Fibroblast of the aortic adventitia (primary cell): ENCODE measurements around the gene EDC3. TPM values are rescaled to one million over a fixed set of nuclear protein-coding genes. Genes with fewer than 3 reads are reported as not detected.

ENCODE experiments used
- DNase-seq: peaks from one replicate; pipeline ENCODE4 v3.0.0-alpha.2; 2010; ENCODE audit warnings: low read depth
- H3K4me3 ChIP-seq: 2 replicates; pipeline ENCODE4 v1.5.1; 2011; ENCODE audit warnings: low read depth, mild to moderate bottlenecking, control low read depth, low read length, moderate library complexity
- CTCF ChIP-seq: IDR thresholded peaks from 2 replicates; pipeline ENCODE4 v1.5.1; 2011; ENCODE audit warnings: mild to moderate bottlenecking, low read length, control low read depth, inconsistent platforms; ENCODE audit not compliant: insufficient read depth
- total RNA-seq: library from RNA; depleted of rRNA; stranded (reverse); fragments of >200 nt; gene quantifications from 2 replicates; pipeline ENCODE4 v1.2.3, GENCODE V29; 2012; ENCODE audit warnings: low replicate concordance

EDC3 gene
- total RNA-seq, 1 donor, result 11.3 TPM

DNA sequence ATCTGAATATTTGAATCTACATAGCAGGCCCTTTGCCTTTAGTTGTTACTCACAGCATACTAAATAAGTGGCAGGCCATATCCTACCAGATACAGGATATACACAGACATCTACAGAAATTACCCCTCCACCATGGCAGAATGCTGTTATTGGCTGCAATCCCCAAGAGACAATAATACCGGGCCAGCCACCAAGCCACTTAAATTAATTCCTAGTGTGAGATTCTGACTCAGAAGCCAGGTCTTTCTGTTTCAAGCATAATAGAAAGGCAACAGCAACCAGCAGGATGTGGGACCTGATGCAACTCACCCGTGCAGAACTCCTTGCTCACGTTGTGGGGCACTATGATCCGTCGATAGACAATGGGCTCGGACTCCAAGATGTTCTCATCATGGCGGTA lies 40.4 kb downstream of the EDC3 start:
- no peak for TF ChIP-seq CTCF
- no peak for DNase-seq

DNA sequence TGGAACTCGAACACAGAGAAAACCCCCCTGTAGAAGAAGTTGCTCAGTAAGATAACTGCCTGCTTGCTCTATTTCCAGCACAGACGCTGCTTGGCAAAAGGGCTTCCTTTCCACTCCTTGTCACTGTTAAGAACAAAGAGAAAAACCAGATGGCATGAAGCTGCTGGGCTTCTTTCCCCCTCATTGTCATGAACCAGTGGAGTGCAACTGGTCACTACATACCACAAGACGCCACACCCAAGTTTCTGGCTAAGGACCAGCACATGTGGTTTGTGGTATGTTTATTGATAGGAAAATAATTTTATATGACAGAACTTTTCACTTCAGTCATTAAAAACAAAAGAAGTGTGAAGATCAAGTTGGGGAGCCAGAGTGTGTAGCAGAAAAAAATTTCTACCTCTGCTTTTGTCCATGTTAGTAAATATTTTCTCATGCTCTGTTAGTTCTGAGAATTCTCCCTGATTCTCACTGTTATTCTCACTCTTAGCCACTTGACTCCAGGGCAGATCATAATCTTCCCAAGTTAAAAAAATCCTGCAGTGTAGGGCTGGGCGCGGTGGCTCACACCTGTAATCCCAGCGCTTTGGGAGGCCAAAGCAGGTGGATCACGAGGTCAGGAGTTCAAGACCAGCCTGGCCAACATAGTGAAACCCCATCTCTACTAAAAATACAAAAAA lies 42.3 kb downstream of the EDC3 start:
- TF ChIP-seq CTCF, result no peak
- DNase-seq, result peak; percentile 98
- H3K4me3 ChIP-seq, result no peak overlapping the region

More for the DNA sequence above, 40.4 kb downstream of the EDC3 start:
- no peak overlapping the region for H3K4me3 ChIP-seq

GRCh38 chr15:74651242-74651741 lies 44.5 kb downstream of the EDC3 start:
- H3K4me3 ChIP-seq, result no peak overlapping the region
- no peak for TF ChIP-seq CTCF
- DNase-seq, result peak; percentile 58

- no peak overlapping the region for H3K4me3 ChIP-seq
- TF ChIP-seq CTCF, result no peak
- DNase-seq, result no peak
These were observed 47.6 kb downstream of the EDC3 start for GRCh38 chr15:74648051-74648842.

DNA sequence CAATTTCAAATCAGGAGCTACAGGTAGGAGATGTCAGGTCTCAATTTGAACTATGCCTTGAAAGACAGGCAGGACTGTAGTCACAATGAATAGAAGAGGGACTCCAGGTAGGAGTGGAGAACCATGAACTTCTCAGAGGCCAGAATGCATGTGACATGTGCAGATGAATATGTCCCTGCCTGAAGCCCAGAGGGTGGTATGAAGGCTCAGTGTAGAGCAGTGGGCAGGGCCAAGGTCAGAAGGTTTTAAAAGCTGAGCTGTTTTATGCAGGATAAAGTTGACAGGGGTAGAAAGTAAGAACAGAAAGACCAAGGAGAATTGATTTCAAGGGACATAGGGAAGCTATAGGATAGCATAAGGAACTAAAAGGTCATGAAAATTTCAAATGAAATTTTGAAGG lies 49.3 kb downstream of the EDC3 start:
- H3K4me3 ChIP-seq, result no peak overlapping the region

DNA sequence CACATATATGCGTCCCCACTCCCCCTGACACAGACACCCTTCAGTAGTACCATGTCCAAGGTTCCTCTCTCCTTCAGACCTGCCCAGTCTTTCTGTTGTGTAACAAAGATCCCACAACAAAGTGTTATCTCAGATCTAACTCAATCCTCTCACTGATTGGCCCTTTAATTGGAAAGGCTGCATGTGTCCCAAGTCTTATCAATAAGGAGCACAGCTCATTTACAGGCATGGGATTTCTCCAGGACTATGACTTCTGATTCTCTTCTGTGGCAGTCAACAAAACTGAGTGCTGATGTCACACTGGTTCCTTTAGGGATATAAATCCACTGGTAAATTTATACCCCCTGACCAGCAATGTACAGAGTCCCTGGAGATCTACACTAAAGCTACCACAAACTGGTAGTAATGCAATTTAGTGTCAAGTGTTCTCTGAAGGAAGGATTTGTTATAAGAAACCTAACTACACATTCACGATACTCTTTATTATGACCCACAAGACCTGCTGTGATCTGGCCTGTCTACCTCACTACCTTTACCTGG lies 52.1 kb downstream of the EDC3 start:
- DNase-seq, result no peak
- no peak overlapping the region for H3K4me3 ChIP-seq
- no peak for TF ChIP-seq CTCF

More for the DNA sequence above, 49.3 kb downstream of the EDC3 start:
- TF ChIP-seq CTCF, result no peak
- no peak for DNase-seq
